HuH-7 (cell line): ENCODE results near the gene CHPT1.

Experiments
- DNase-seq: peaks from one replicate; pipeline ENCODE4 v3.0.0; 2011; ENCODE audit warnings: low spot score

CHPT1 gene

DNA sequence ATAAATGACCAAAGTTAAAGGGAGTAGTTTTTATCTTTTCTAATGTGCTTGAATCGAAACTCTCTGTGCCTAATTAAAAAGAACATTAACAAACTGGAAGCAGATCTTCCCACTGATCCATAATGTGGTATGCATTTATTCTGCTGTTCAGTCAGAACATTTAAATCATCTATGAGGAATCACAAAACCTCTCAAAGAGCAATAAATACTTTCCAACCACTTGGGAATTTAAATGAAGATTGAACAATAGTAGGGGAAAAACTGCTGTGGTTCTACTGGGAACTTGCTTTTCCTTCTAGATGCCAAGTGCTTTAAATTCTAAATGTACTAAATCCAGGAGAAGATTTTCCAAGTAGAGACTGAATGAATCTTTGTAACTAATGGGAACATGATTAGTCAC, 12.3 kb upstream of the CHPT1 start:
- DNase-seq = no peak

DNA sequence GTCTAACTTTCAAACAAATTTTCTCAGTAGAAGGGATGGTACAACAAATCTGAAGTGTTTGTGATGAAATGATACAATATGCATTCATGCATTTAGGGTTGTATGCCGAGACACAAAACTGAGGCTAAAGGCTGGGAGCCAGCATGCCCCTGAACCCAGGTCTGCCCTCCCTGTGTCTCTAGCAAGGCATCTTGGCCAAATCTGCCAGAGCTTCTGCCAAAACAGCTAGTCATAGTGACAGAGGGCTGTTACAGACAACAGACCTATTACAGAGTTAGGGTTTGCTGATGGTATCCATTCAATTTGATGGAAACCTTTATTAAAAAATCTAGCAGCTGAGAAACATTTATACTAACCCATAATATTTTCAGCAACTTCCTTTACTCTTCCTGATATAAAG, 11.3 kb upstream of the CHPT1 start:
- no peak for DNase-seq

DNA sequence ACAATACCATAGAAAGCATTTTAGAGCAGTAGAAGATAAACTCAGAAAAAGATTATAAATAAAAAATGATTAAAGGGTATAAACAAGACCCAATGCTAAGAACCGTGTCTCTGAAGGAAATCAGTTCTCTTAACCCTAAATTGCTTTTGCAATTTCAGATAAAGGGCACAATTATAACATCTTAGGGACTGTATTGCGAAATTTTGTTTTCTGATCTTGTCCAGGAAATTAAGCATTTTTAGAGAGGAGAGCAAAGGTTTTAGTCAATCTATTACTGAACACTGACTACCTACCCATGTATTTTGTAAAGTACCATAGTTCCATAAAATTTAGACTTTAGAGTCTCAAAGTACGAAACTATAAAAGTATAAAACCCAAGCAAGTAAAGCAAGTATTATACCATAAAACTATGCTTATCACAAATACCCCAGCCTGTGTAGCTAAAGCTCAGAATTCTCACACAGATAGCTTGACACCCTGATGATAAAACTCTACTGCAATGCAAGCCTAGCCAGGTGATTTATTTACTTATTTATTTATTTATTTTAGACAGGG, 6.8 kb upstream of the CHPT1 start:
- no peak for DNase-seq

DNA sequence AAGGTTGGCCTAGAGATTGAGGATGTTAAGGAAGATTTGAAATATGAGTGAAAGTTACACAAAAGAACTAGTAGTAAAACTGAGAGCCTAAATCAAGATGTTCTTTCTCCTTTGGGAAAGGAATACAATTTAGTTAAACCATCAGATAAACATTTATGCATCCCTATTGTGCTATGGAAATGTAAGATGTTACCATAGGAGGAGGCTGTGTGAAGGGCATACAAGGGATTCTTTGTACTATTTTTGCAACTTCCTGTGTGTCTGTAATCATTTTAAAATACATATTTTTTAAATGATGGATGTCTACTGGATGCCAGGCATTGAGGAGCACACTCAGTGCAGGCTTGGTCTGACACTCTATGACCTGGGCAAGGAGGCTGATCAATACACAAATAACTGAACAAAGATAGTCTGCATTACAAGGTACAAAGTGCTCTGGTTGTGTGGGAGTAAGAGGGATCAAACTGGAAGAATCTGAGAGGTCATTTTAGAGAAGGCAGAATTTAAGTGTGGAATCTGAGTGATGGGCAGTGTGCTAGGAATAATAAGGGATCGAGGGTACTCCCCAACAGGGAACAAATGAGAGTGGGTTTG, 5.8 kb upstream of the CHPT1 start:
- no peak for DNase-seq

DNA sequence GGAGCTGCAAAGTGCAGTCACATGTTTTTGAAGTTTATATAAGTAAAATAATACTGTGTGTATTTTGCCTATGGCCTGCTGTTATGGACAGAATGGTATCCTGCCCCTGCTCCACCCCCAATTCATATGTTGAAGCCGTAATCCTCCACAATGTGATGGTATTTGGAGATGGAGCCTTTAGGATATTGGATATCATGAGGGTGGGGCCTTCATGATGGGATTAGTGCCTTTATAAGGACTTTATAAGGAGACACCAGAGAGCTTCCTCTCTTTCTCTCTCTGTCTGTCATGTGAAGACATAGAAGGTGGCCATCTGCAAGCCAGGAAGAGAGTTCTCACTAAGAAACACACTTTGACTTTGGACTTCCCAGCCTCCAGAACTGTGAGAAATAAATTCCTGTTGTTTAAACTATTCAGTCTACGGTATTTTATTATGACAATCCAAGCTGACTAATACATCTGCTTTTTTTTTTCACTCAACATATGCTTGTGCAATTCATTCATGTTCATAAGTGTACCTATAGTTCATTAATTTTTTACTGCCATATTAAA, 3.1 kb upstream of the CHPT1 start:
- no peak for DNase-seq

DNA sequence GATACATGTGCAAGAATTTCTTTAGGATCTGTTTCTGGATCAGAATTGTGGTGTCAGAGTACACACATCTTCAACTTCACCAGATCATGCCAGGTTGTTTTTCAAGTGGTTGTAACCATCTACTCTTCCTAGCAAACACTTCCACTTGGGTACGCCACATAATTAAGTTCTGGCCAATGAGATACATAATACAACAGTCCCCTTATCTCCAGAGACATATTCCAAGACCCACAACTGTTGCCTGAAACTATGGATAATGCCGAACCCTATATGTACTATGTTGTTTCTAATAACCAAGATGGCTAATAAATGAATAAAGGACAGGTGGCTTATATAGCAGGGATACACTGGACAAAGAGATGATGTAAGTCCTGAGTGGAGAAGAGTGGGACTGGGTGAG, 2.5 kb upstream of the CHPT1 start:
- DNase-seq = no peak

DNA sequence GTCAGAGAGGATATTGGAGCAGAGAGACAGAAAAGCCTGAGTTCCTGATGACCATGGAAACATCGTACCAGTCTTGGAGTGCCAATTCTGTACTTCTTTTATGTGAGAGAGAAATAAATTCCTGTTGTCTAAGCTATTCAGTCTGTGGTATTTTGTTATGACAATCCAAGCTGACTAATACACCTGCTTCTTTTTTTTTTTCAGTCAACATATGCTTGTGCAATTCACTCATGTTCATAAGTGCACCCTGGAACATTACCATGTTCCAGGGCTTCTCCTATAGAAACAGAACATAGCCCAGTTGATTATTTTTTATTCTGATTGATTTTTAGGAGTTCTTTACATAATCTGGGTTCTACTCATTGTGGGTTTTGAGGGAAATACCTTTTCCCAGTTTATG, 1.7 kb upstream of the CHPT1 start:
- no peak for DNase-seq

DNA sequence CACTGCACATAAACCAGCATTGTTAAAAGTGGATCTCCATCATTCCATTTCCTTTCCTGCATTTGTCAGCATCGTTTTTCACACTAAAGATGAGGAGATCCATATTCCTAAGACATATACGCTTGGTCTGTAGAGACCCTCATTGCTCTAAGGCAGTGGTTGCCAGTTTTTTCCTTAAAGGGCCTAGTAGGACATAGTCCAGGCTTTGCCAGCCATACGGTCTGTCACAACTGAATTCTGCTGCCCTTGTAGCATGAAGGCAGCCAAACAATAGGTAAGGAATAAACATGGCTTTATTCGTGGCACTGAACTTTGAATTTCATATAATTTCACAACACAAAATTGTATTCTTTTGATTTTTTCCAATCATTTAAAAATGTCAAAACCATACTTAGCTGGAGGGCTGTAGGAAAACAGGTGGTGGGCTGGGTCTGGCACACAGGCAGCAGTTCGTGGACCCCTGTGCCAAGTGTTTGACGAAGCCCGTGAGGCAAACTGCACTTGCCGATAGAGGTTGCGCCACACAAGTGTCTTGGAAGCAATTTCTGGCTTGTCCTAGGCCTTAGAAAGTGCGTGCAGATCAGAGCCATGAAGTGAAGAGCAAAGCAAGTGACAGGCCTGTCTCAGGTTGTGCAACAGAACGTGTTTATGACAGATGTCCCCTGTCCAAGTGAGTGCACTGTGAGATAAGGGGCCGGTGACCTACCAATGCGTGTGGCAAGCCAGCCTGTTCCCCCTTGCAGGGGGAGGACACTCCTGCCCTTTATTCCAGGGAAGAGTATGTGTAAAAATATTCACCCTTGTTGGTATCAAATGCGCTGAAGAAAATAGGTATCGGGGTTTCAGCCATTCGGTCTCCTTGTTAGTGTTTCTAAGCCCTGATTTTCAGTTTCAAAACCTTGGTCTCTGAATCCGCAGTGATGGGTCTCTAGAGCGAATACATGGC, 916 bp upstream of the CHPT1 start:
- DNase-seq = peak; percentile 68

DNA sequence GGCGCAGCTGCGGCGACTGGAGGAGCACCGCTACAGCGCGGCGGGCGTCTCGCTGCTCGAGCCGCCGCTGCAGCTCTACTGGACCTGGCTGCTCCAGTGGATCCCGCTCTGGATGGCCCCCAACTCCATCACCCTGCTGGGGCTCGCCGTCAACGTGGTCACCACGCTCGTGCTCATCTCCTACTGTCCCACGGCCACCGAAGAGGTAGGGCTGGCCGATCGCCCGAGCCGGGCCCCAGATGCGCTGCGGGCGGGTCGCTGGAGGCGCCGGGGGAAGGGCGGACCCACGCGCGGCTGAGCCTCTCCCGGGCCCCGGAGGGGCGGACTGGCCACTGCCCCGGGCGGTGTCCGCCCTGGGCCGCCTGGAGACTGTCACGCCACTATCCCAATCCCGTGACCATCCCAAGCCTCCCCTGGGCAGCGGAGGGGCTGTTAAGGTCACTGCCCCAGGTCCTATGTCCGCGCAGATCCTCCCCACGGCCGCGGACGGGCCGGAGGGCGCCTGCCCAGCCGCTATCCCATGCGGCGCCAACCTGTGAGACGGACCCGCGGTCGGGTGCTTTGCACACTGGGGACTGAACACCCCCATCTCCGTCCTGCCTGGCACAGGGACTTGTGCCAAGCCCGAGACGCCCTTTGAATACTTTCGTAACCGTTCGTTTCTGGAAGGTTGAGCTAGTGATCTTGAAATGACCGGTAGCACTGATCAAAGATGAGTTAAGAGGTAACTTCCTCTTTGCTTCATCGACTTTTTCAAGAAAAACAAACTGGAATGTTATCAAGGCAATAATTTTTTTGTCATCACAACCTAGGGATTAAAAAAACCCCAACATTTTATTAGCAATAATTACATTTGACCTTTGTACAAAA, 725 bp downstream of the CHPT1 start:
- peak; percentile 26 for DNase-seq

DNA sequence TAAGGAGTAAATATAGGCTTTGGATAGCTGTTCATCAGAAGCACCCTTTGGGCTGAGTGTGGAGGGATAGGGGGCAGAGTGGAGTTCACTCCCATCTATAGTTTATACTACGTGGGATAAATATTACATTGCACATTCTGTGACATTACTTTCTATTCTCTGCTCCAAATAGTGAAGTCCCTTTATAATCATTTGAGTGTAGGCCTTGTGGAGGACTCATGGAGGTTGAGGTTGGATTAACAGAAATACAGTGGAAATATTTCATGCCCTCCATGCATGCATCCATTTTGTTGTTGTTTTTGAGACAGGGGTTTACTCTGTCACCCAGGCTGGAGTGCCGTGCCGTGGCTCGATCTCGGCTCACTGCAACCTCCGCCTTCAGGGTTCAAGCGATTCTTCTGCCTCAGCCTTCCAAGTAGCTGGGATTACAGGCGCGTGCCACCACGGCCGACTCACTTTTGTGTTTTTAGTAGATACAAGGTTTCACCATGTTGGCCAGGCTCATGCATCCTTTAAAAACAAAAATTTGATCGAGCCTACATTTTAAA, 1.4 kb downstream of the CHPT1 start:
- DNase-seq = peak; percentile 23

DNA sequence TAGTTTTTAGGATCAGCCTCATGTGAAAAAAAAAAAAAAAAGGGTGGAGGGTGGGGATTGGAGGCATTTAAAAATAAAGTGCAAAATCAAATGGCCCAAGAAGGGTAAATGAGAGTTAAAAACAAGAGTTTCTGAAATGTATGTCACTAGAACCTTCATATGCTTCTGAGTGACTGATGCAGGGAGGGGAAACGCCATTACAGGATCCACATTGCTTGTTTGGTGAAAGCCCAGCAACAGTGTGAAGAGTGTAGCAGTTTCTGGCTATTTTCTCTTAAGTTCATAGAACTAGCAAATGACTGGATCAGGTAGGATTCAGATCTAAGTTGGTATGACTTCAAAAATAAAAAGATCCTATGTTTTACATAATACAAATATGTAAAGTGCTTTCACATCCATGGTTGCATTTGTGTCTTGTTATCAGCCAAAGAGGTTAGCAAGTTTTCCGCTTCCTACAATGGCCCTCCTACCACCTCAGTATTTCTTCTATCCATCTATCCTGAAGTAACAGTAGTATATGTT, 2.9 kb downstream of the CHPT1 start:
- no peak for DNase-seq

DNA sequence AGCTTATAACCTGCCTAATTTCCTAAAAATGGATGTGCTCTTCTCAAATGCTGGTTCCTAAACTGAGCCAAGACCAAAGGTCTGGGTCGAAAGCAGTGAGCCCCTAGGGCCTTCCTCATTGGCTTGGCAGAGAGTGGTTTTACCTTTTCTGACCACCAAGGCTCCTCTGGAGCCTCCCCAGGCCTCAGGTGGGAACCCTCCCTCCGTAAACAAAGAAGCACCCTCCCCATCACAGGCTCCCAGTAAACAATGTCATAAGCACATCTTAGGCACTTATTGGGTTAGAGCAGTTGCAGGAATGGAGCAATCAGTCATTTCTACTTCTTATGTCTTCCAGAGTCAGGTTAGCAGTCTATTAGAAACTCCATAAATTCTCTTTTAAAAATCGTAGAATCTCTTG, 6.0 kb downstream of the CHPT1 start:
- no peak for DNase-seq

DNA sequence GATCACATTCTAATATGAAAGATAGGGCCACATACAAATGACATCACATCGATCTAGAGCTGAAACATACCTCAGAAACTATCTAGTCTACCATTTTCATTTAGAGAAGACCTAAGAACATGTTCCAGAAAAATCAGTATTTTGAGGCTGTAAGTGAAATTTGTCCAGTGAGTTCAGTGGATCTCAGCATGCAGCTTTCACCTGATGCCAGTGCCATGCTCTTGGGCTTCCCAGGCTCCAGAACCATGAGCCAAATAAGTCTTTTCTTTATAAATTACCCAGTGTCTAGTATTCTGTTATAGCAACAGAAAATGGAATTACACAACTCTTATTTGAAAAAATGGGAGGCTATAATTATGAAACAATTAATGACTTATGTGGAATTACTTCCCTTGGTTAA, 9.0 kb downstream of the CHPT1 start:
- DNase-seq = no peak

DNA sequence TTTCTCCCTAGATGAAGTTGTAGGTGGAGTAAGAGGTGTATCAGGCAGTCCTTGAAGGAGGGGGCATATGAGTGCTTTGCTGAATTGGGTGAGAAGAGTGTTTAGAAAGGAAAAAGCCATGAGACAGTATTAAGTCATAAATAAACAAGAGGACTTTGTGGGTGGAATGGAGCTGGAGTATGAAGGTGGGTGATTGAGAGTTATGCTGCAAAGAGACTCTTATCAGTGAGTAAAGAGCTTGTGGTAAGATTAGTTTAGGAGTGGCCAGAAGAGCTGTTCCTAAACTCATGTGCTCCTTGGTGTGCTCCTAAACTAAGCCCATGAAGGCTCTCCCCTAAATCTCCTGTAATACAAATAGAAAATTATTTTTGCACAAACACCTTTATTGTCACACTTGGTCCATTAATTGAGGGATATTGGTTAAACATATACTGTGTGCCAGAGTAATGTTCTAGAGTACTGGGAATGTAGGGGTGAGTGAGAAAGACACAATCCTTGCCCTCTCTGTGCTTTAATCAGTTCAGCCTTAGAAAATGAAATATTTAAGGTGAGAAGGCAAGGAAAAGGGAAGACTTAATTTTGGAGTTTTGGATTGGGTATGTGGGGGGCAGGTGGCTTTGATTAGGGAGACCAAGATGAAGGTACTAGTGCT, 9.8 kb downstream of the CHPT1 start:
- DNase-seq = peak; percentile 17

DNA sequence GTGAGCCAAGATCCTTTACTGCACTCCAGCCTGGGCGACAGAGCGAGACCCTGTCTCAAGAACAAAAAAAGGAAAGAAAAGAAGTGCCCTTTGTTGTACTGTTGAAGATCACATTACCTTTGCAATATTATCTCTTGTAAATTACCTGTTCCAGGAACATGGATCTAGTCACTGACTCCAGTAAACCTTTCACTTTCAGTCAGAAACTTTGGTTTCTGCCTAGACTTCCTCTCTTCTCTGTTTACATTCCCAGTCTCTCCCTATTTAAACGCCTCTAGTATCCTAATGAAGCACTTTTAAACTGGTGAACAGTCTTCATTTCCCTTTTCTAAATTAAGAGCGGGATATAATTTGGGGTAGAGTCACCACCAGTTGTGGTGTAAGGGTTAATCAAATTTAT, 12.8 kb downstream of the CHPT1 start:
- DNase-seq = no peak

DNA sequence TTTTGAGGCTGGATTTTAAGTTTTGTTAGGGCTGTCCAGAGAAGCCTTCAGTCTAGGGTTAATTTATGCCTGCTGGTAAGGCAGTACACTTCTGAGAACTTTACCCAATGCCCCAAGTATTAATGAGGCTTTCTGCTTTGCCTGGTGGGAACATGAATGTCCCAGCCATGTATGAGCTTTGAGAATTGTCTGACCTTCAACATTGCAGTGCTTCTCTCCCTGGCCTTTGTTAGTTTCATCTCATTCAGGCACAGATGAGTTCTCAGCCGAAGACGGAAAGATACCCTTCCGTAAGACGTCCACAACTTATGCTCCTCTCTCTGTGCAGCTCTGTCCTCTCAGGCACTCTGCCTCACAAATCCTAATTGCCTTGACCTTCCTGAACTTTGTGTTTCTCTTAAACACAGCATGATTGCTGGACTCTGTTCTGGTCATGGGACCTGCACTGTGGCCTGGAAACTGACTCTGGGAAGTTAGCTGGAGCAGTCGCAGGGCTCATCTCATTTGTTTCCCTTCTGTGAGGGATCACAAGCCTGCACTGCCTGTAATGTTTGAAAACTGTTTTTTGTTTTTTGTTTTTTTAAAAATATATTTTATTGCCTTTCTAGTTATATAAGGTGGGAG, 15.7 kb downstream of the CHPT1 start:
- peak; percentile 27 for DNase-seq

DNA sequence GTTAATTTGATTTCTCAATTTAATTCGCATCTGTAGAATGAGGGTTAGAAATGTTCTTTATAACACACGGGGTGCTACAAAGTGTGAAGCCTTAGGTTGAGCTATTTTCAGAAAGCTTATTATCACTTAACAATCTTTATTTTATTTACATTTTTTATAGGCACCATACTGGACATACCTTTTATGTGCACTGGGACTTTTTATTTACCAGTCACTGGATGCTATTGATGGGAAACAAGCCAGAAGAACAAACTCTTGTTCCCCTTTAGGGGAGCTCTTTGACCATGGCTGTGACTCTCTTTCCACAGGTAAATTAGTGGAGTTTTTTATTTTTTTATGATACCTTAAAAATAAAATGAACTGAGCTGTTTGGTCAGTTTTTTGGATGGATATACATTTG, 16.5 kb downstream of the CHPT1 start:
- DNase-seq = no peak

DNA sequence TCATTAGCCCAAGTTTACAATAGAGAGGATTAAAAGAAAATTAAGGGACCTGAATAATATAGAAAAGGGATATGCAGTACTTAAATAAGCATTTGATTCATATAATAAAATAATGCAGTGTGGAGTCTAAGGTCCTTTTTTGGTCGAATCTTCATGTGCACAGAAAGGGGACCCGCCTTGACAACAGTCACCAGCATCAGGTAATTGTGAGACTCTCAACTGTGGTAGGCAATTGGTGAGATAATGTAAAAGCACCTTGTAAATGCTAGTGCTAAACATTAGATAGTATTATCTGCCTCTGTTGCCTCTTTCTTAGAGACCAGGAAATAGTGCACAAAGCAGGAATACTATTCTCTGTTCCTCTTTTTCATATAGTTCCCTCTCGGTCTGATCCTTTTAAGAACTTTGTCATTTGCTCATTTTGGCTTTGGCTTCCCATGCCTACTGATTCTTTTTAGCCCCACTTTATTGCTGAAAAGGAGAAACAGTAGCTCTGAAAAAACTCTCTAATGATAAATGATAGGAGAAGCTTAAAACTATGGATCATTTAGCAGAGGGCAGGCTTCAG, 17.5 kb downstream of the CHPT1 start:
- no peak for DNase-seq

DNA sequence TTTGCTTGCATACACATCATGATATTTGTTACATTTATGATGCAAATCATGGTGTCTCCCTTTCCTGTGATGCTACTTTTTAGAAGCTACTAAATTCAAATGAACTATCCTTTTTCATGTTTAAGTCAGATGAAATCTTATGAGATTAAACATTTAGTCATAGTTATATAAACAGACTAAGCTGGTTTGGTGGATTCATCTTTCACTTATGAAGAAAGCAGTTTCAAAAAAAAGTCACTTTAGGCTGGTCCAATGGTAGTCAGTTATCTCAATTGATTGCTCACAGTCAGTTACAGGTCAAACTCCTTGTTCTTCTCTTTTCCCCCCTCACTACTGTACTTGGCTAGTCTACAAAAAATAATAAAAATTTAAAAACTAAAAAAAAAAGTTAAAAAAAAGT, 22.1 kb downstream of the CHPT1 start:
- no peak for DNase-seq

DNA sequence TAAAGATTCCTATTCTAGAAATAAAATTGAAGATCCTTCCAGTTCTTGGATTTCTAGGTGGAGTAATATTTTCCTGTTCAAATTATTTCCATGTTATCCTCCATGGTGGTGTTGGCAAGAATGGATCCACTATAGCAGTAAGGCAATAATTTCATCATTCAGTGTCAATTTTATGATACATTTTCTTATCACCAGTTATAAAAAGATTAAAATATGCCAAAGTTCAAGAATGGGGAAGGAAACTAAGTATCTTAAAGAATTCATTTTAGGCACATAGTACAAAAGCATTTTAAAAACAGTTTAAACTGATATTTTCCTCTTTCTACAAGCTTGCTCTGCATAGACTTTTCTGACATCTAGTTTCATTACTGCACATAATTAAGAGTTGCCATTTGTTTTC, 22.7 kb downstream of the CHPT1 start:
- DNase-seq = no peak
